ENCODE data around the gene TNIK.

Gene TNIK

GRCh38 chr3:171362575-171362974 lies 97.6 kb downstream of the TNIK start:
- no peak for DNase-seq (ENCODE audit: low spot score)

DNA sequence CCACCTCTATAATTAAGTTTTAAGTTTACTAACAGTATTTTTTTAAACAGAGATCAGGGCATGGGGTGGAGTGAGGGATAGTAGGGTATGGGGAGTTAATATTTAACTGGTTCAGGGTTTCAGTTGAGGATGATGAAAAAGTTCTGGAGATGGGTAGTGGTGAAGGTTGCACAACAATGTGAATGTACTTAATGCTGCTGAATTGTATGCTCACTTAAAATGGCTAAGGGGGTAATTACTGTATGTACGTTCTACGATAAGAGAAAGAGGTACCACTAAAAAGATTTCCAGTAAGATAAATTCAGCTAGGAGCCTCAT lies 101.4 kb downstream of the TNIK start:
- no peak for DNase-seq (ENCODE audit: low spot score)

DNA sequence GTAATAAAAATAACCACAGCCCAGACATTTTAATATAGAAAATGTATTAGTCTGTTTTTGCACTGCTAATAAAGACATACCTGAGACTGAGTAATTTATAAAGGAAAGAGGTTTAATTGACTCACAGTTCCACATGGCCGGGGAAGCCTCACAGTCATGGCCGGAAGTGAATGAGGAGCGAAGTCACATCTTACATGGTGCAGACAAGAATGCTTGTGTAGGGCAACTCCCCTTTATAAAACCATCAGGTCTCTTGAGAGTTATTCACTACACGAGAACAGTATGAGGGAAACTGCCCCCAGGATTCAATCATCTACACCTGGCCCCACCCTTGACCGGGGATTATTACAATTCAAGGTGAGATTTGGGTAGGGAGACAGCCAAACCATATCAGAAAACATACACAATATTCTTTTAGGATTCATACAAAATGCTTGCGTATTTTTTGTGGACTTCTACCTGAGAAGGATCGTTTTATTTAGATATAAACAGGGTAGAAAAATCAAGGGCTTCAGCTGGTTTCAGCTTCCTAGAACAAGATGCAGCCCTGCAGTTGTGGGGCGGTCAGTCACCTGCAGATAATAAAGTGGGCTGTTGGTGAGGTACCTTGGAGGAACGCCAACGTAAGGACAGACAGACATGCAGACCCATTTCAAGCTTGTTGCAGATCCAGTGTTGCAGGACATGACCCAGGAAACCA lies 101.9 kb downstream of the TNIK start:
- DNase-seq (ENCODE audit: low spot score) = no peak

DNA sequence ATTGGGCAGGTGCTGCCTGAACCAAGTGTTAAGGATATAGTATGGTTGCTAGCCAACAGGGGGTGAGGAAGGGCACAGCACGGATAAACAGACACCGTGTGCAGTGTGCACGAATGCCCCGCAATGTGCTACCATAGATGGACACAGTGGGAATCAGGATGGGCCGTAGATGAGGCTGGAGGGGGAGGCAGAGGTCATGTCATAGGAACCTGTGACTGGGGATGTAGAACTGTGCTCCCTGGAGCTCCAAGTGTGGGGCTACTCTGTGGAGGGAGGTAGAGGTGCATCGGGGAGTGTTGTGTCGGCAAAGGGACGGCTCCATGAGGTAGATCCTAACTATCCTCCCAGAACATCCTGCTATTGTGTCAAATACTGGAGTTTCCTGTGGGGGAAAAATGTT lies 102.5 kb downstream of the TNIK start:
- no peak for DNase-seq (ENCODE audit: low spot score)

DNA sequence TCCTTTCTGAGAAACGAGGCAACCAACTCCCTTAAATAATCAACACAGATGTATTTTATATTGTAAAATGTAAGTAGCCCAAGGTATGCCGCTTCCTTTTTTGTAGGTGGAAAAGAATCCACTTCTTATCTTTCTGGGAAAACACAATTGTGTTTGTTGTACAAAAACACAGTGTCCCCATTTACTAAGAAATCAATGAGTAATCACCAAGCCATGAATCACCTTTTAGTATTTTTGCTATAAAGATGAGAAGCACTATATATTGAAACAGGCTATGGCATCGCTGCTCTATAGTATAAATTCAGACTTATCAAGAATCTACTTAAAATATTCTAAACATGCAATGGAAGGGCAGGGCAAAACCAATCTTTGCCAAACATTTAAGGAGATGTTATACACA lies 104.0 kb downstream of the TNIK start:
- DNase-seq (ENCODE audit: low spot score) = no peak

- DNase-seq (ENCODE audit: low spot score) = no peak
Measured at GRCh38 chr3:171354706-171355582, 105.3 kb downstream of the TNIK start.

GRCh38 chr3:171354049-171354705 lies 106.0 kb downstream of the TNIK start:
- DNase-seq (ENCODE audit: low spot score) = no peak

DNA sequence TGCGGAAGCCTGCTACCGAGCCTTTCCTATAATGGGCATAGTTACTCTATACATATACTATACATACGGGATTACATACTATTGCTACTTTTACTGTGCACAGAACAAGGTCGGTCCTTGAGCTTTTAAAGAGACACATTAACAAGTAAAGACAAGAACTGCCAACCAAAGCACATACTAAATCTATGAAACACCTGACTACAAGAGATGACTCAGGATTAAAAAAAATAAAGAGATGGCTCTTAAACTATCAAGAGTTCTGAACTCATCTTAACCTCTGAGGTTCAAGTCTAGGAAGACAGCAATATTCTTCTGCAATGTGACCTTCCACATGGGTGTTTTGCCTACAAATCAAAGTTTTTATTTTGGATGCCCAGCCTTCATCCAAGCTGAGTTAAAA lies 106.8 kb downstream of the TNIK start:
- DNase-seq (ENCODE audit: low spot score) = no peak

GRCh38 chr3:171352387-171352935 lies 107.7 kb downstream of the TNIK start:
- DNase-seq (ENCODE audit: low spot score) = no peak

DNA sequence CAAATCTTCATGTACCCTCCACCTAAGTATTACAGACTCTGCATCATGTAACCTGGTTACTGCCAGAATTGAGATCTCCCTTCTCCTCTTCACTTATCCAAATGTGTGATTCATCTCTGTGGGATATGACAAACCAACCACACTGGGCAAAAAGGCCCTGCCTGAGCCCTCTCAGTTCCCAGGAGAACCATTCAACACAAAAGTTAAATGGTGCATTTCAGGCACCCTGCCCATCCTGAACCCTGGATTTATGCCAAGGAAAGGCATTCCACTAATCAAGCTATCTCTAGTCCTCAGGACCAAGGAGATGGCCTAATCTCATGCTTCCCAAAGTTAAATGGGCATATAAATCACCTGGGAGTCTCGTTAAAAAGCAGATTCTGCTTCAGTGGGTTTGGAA lies 108.5 kb downstream of the TNIK start:
- DNase-seq (ENCODE audit: low spot score) = peak; percentile 87

GRCh38 chr3:171350364-171350763 lies 109.8 kb downstream of the TNIK start:
- no peak for DNase-seq (ENCODE audit: low spot score)

GRCh38 chr3:171349392-171349791 lies 110.8 kb downstream of the TNIK start:
- no peak for DNase-seq (ENCODE audit: low spot score)

- DNase-seq (ENCODE audit: low spot score) = no peak
Measured at GRCh38 chr3:171348121-171348520, 112.1 kb downstream of the TNIK start.

- DNase-seq (ENCODE audit: low spot score) = no peak
Measured at GRCh38 chr3:171347301-171348039, 112.7 kb downstream of the TNIK start.

GRCh38 chr3:171346582-171347300 lies 113.5 kb downstream of the TNIK start:
- peak; percentile 30 for DNase-seq (ENCODE audit: low spot score)

DNA sequence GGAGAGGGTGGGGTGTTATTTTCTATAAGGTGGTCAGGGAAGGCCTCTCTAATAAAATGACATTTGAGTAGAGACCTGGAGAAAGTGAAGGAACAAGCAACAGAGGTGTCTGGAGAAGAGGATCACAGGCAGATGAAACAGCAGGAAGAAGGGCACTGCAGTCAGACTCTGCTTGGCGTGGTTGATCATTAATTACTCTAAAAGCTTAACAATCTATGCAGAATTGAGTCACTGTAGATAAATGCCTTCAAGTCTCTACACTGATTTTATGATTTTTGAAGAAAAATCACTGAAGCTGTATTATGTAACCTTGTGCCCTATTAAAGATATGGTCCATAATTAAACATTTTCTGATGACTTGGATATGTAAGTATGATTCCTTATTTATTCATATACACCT lies 114.2 kb downstream of the TNIK start:
- DNase-seq (ENCODE audit: low spot score) = no peak

DNA sequence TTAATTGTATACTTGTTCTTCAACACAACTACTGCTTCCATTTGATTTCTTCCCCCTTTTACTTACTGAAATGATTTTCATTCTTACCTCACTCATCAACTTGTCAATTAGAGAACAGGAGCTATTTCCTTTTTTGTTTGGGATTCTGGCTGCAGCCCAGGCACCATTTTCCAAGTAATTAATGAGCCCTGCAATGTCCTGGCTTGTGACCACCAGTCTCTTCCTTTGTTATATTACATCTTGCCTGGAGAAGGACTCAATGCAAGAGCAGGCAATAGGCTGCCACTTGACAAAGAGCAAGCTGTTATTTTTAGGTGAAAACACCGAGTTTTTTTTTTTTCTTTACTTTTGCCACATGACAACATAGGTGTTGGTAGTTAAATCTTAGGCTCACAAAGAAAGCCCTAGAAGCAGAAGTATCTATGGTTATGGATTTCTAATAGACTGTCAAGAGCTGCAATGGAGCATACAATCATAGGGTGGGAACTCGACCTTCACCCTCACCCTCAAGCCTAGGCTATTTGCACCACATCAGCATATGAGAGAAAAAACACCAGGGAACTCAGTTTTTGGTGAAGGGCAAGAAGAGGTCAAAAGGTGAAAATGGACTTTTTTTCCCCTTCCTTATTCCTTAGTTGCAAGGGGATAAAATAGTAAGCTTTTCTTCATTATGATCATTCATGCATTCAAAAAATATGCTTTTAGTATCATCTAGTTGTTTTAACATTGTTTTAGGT lies 114.9 kb downstream of the TNIK start:
- DNase-seq (ENCODE audit: low spot score) = no peak

DNA sequence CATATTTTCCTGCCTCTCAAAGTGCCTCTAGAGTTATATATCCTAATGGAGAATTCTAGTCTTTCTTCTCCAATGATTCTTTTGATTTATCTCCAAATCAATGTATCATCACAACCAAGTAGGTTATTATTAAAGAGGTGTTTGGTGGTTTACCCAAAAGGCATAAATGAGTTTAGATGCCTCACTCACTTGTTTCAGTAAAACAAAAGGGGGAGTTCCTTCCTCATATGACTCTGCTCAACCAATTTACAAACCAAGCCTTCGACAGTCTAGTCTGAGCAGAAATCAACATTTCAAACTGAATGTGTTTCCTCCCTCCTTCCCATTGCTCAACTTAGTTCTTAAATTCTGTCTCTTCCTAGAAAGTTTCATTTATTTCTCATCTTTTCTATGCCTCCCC lies 116.5 kb downstream of the TNIK start:
- DNase-seq (ENCODE audit: low spot score) = no peak

- no peak for DNase-seq (ENCODE audit: low spot score)
Measured at GRCh38 chr3:171342783-171343420, 117.3 kb downstream of the TNIK start.

- no peak for DNase-seq (ENCODE audit: low spot score)
Measured at GRCh38 chr3:171342200-171342599, 118.0 kb downstream of the TNIK start.
